ENCODE data around the gene WDR83.
"Not testable (repeated sequence)": the region's sequence is repeated elsewhere in the genome, so short reads cannot be mapped to it uniquely, and the experiment has no call there.

WDR83 gene

DNA sequence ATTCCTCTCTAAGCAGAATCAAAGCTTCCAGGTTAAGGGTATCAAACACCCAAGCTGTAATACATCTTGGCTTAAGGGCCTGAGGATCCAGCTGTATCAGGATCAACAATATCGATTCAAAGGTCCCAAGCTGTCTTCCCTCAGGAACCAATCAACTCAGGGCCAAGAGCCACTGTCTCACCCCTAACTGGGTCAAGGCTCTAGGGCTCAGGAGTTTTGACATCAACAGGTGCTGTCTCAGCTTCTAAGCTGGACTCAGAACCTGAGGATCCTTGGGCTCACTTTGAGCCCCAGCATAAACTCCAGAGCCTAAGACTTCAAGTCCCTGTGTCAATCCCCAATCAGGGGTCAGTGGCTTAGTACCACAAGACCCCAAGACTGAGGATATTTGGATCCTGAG is 28.9 kb downstream of the WDR83 start:
- Histone ChIP-seq H3K4me3 (ENCODE audit: low read length) (peak overlapping the region; percentile 97), H3K36me3 (ENCODE audit: control insufficient read depth, insufficient read depth, low read length) (peaks cover 3% of the 10 kb centered on the region), H3K27me3 (ENCODE audit: control insufficient read depth, insufficient read depth, low read length) (no peaks in the 10 kb centered on the region), H3K27ac (ENCODE audit: low read depth, low read length) (no peak overlapping the region), H3K9ac (ENCODE audit: low read length) (no peak overlapping the region), H3K4me1 (ENCODE audit: control insufficient read depth, insufficient read depth, low read length) (peaks cover 6% of the 10 kb centered on the region)

- Histone ChIP-seq H3K27me3 (ENCODE audit: control insufficient read depth, insufficient read depth, low read length) (no peaks in the 10 kb centered on the region), H3K27ac (ENCODE audit: low read depth, low read length) (no peak overlapping the region), H3K36me3 (ENCODE audit: control insufficient read depth, insufficient read depth, low read length) (peaks cover 8% of the 10 kb centered on the region)
Measured at GRCh38 chr19:12695997-12696365, 29.4 kb downstream of the WDR83 start.

DNA sequence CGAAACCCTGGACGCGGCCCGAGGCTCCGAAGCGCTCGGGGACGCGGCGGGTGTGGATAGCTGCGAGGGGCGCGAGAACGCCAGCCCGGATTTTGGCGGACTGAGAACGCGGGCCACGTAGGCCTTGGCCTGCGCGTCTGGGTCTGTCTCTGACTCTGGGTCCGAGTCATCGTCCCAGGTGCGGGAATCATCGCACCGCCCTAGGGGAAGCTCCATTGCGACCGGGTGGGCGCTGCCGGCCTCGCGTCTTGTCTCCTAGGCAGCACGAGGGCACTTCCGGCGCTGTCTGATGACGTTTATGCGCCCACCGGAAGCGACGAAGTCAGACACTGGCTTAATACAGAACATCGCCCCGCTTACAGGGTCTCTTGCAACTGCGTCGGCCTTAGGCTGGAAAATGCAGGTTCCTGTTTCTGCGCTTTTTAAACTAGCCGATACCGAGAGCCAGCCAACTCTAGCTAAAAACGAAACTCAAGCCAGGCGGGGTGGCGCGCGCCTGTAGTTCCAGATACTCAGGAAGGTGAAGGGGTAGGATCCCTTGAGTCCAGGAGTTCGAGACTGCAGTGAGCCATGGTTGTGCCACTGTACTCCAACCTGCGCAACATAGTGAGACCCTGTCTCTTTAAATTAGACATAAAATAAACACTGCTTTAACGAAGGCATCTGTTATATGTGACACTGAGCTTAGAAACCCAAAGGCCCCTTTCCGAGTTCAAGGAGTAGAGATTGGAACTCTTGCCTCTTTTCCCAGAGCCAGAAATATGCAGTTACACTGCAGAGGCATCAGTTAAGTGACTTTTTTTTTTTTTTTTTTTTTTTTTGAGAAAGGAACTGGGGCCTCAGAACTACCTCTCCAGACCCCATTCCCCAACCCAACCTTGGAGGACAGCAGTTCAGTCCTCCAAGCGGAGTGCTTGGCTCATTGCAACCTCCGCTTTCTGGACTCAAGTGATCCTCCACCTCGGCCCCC is 30.0 kb downstream of the WDR83 start, which contains the start of gene FBXW9:
Gene FBXW9 (minus strand): TSS at position 266 of the 970 bp plus-strand sequence. CDS start 50 bp downstream, at position 216.
- peaks cover 15% of the 10 kb centered on the region for H3K36me3 ChIP-seq (ENCODE audit: control insufficient read depth, insufficient read depth, low read length)
- no peak within 1 kb of the TSS for H3K9ac ChIP-seq (ENCODE audit: low read length)
- peak within 1 kb of the TSS; percentile 97 for H3K4me3 ChIP-seq (ENCODE audit: low read length)
- no peaks in the 10 kb centered on the region for H3K27me3 ChIP-seq (ENCODE audit: control insufficient read depth, insufficient read depth, low read length)
- peaks cover 6% of the 10 kb centered on the region for H3K4me1 ChIP-seq (ENCODE audit: control insufficient read depth, insufficient read depth, low read length)
- H3K27ac ChIP-seq (ENCODE audit: low read depth, low read length) = peak within 1 kb of the TSS; percentile 90

More at GRCh38 chr19:12695997-12696365, 29.4 kb downstream of the WDR83 start:
- H3K4me3 ChIP-seq (ENCODE audit: low read length) = peak overlapping the region; percentile 97
- H3K4me1 ChIP-seq (ENCODE audit: control insufficient read depth, insufficient read depth, low read length) = peaks cover 6% of the 10 kb centered on the region
- H3K9ac ChIP-seq (ENCODE audit: low read length) = no peak overlapping the region

- H3K27me3 ChIP-seq (ENCODE audit: control insufficient read depth, insufficient read depth, low read length); H3K4me1 ChIP-seq (ENCODE audit: control insufficient read depth, insufficient read depth, low read length); H3K27ac ChIP-seq (ENCODE audit: low read depth, low read length); H3K9ac ChIP-seq (ENCODE audit: low read length); H3K4me3 ChIP-seq (ENCODE audit: low read length): not testable (repeated sequence)
- H3K36me3 ChIP-seq (ENCODE audit: control insufficient read depth, insufficient read depth, low read length) = peaks cover 21% of the 10 kb centered on the region
Measured at GRCh38 chr19:12697425-12697824, 30.8 kb downstream of the WDR83 start.

- no peak overlapping the region for H3K4me3 ChIP-seq (ENCODE audit: low read length)
- H3K4me1 ChIP-seq (ENCODE audit: control insufficient read depth, insufficient read depth, low read length) = peaks cover 6% of the 10 kb centered on the region
- H3K27me3 ChIP-seq (ENCODE audit: control insufficient read depth, insufficient read depth, low read length) = no peaks in the 10 kb centered on the region
- H3K9ac ChIP-seq (ENCODE audit: low read length) = no peak overlapping the region
- no peak overlapping the region for H3K27ac ChIP-seq (ENCODE audit: low read depth, low read length)
- H3K36me3 ChIP-seq (ENCODE audit: control insufficient read depth, insufficient read depth, low read length) = peaks cover 28% of the 10 kb centered on the region
Measured at GRCh38 chr19:12698138-12698537, 31.5 kb downstream of the WDR83 start.

DNA sequence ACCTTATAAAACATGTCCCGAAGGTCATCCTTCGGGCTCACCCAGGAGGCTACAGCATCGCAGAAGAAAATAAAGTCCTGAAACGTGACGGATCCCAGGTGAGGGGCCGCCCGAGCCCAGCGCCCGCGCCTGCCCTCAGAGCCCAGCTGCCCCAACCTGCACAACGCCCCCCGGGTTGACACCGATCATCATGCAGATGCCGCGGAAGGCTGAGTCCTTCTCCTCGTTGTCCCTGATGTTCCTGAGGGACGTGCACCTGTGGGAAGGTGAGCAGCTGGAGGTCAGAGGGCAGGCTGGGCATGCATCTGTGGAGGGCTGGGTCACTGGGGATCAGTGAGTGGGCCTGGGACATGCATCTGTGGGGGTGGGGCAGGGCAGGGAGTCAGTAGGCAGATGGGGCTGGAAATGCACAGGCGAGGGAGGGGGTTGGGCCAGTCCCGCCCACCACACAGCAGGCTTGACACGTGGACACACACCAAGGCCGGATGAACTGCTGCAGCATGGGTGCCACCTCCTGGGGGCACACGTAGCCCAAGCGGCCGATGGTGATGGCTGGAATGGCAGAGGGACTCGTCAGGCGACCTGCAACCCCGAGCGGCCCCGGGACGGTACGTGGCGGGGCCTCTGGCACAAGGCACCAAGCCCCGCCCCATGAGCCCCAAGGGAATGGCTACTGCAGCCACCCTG is 35.1 kb downstream of the WDR83 start:
- Histone ChIP-seq H3K9ac (ENCODE audit: low read length) (no peak overlapping the region), H3K4me1 (ENCODE audit: control insufficient read depth, insufficient read depth, low read length) (no peaks in the 10 kb centered on the region), H3K36me3 (ENCODE audit: control insufficient read depth, insufficient read depth, low read length) (peaks cover 51% of the 10 kb centered on the region), H3K27me3 (ENCODE audit: control insufficient read depth, insufficient read depth, low read length) (no peaks in the 10 kb centered on the region), H3K27ac (ENCODE audit: low read depth, low read length) (no peak overlapping the region), H3K4me3 (ENCODE audit: low read length) (no peak overlapping the region)

DNA sequence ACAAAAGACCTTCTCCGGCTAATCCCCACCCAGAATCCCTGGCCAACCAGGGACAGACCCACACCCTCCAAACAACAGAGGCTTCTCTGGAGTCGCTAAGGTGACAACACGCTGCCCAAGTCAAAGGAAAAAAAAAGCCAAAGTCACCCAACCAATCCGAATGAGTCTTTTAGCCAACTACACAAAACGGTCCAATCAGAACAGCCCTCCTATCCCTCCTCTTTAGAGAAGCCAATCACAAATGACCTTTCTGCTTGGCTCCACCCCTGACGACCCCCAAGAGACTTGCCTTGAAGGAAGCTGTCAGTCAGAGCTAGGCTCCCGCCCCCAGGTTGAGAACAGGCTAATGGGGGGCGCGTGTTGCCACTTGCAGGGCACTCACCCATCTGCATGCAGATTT is 36.4 kb downstream of the WDR83 start:
- Histone ChIP-seq H3K36me3 (ENCODE audit: control insufficient read depth, insufficient read depth, low read length) (peaks cover 52% of the 10 kb centered on the region), H3K4me1 (ENCODE audit: control insufficient read depth, insufficient read depth, low read length) (no peaks in the 10 kb centered on the region), H3K27me3 (ENCODE audit: control insufficient read depth, insufficient read depth, low read length) (no peaks in the 10 kb centered on the region), H3K9ac (ENCODE audit: low read length) (no peak overlapping the region), H3K27ac (ENCODE audit: low read depth, low read length) (no peak overlapping the region), H3K4me3 (ENCODE audit: low read length) (no peak overlapping the region)

- H3K4me3 ChIP-seq (ENCODE audit: low read length) = no peak overlapping the region
- no peak overlapping the region for H3K9ac ChIP-seq (ENCODE audit: low read length)
- peaks cover 58% of the 10 kb centered on the region for H3K36me3 ChIP-seq (ENCODE audit: control insufficient read depth, insufficient read depth, low read length)
- H3K27me3 ChIP-seq (ENCODE audit: control insufficient read depth, insufficient read depth, low read length) = no peaks in the 10 kb centered on the region
- H3K27ac ChIP-seq (ENCODE audit: low read depth, low read length) = no peak overlapping the region
- no peaks in the 10 kb centered on the region for H3K4me1 ChIP-seq (ENCODE audit: control insufficient read depth, insufficient read depth, low read length)
Measured at GRCh38 chr19:12705169-12705568, 38.6 kb downstream of the WDR83 start.

GRCh38 chr19:12705654-12706331 is 39.2 kb downstream of the WDR83 start:
- Histone ChIP-seq H3K27ac (ENCODE audit: low read depth, low read length) (no peak overlapping the region), H3K27me3 (ENCODE audit: control insufficient read depth, insufficient read depth, low read length) (no peaks in the 10 kb centered on the region), H3K4me3 (ENCODE audit: low read length) (no peak overlapping the region), H3K36me3 (ENCODE audit: control insufficient read depth, insufficient read depth, low read length) (peaks cover 60% of the 10 kb centered on the region), H3K4me1 (ENCODE audit: control insufficient read depth, insufficient read depth, low read length) (no peaks in the 10 kb centered on the region), H3K9ac (ENCODE audit: low read length) (no peak overlapping the region)

GRCh38 chr19:12706332-12706718 is 39.7 kb downstream of the WDR83 start:
- Histone ChIP-seq H3K4me1 (ENCODE audit: control insufficient read depth, insufficient read depth, low read length) (no peaks in the 10 kb centered on the region), H3K4me3 (ENCODE audit: low read length) (no peak overlapping the region), H3K9ac (ENCODE audit: low read length) (no peak overlapping the region), H3K36me3 (ENCODE audit: control insufficient read depth, insufficient read depth, low read length) (peaks cover 57% of the 10 kb centered on the region), H3K27ac (ENCODE audit: low read depth, low read length) (no peak overlapping the region), H3K27me3 (ENCODE audit: control insufficient read depth, insufficient read depth, low read length) (no peaks in the 10 kb centered on the region)

DNA sequence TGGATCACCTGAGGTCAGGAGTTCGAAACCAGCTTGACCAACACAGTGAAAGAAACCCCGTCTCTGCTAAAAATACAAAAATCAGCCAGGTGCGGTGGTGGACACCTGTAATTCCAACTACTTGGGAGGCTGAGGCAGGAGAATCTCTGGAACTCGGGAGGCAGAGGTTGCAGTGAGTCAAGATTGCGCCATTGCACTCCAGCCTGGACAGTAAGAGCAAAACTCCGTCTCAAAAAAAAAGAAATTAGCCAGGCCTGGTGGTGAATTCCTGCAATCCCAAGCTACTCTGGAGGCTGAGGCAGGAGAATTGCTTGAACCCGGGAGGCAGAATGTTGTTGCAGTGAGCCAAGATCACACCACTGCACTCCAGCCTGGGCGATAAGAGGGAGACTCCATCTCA is 42.0 kb downstream of the WDR83 start:
- Histone ChIP-seq H3K27ac (ENCODE audit: low read depth, low read length) (no peak overlapping the region), H3K36me3 (ENCODE audit: control insufficient read depth, insufficient read depth, low read length) (peaks cover 45% of the 10 kb centered on the region), H3K27me3 (ENCODE audit: control insufficient read depth, insufficient read depth, low read length) (no peaks in the 10 kb centered on the region), H3K9ac (ENCODE audit: low read length) (no peak overlapping the region), H3K4me3 (ENCODE audit: low read length) (no peak overlapping the region), H3K4me1 (ENCODE audit: control insufficient read depth, insufficient read depth, low read length) (no peaks in the 10 kb centered on the region)

- no peak overlapping the region for H3K27ac ChIP-seq (ENCODE audit: low read depth, low read length)
- H3K36me3 ChIP-seq (ENCODE audit: control insufficient read depth, insufficient read depth, low read length) = peaks cover 52% of the 10 kb centered on the region
- H3K27me3 ChIP-seq (ENCODE audit: control insufficient read depth, insufficient read depth, low read length) = no peaks in the 10 kb centered on the region
- H3K4me1 ChIP-seq (ENCODE audit: control insufficient read depth, insufficient read depth, low read length) = no peaks in the 10 kb centered on the region
- no peak overlapping the region for H3K4me3 ChIP-seq (ENCODE audit: low read length)
- no peak overlapping the region for H3K9ac ChIP-seq (ENCODE audit: low read length)
Measured at GRCh38 chr19:12711187-12711586, 44.6 kb downstream of the WDR83 start.
